TTC549 (cell line): ENCODE measurements around the gene NPAS2.

Experiments used
- FAIRE-seq: peaks from 2 replicates; lab custom pipeline; 2012; peaks lifted over from hg19 to GRCh38; lab: Jason Lieb, UNC

NPAS2 gene

GRCh38 chr2:100887039-100887578, 67.2 kb downstream of the NPAS2 start:
- no peak for FAIRE-seq

- FAIRE-seq, result no peak
Observed at GRCh38 chr2:100887713-100888495, 68.0 kb downstream of the NPAS2 start.

GRCh38 chr2:100888601-100889000, 68.7 kb downstream of the NPAS2 start:
- no peak for FAIRE-seq

GRCh38 chr2:100889286-100889685, 69.3 kb downstream of the NPAS2 start:
- FAIRE-seq, result no peak

GRCh38 chr2:100891906-100892642, 72.1 kb downstream of the NPAS2 start:
- FAIRE-seq, result no peak

GRCh38 chr2:100893392-100894104, 73.6 kb downstream of the NPAS2 start:
- FAIRE-seq, result no peak

GRCh38 chr2:100894105-100894795, 74.3 kb downstream of the NPAS2 start:
- FAIRE-seq, result no peak

DNA sequence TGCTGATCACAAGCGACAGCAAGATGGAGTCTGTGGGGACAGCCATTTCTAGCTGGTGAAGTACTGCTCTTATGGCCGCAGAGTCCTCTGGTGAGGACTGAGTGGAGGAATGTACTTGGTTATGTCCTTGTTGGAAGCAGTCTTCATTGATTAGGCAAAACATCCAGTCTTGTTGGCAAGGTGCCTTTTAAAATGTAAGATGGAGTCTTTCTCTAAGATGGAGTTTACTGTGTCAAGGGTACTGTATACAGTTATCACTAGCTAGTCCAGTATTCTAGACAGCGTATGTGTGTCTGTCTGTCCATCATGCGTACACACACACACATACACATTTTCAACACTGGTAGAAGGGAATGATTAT, 74.8 kb downstream of the NPAS2 start:
- no peak for FAIRE-seq

DNA sequence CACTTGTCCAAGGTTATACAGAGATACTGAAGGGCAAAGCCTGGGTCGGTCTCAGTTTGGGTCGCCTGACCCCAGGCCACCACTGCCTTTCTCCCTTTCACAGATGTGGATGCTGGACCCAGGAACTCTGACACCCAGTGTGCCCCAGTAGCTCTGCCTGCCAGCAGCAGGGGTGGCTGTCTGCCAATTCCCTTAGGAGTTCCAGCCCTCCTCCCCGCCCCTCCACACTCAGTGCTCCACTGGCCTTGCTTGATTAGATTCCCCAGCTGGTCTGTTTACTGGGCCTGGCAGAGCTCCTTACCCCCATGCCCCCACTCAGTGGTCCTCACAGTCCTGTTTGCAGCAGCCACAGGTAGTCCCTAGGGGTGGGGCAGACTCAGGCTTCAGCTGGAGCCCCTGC, 75.5 kb downstream of the NPAS2 start:
- FAIRE-seq, result no peak

DNA sequence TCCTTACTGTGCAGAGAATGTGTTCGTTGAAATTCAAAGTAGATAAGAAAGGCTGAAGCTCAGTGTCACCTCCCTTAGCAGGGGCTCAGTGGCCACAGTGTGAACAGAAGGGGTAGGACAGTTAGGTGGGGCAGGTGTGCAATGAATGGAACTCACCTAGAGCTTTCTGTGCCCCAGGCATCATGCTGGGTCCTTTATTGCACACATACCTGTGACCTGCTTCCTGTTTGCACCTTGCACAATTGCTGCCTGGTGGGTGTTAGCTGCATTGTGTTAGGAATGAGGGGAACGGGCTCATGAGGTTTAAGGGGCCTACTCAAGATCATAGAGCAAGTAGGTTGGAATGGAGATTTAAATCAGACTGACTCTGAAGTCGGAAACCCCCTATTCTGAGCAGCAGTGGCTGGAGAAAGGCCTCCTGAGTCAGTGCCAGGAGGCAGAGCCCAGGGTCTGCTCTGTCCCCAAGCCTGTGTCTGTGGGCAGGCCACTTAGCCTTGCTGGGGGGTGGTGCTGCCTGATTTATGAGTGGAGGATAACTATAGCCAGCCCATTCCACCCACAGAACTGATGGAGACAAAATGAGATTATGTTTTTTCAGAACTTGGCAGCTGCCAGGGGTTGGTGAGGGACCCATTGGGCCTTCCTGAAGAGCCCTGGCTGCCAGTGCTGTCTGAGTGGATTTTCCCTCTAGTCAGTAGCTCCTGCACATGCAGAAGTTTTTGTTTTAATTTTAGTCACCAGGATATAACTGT, 76.2 kb downstream of the NPAS2 start:
- FAIRE-seq, result no peak

GRCh38 chr2:100898035-100898665, 78.2 kb downstream of the NPAS2 start:
- no peak for FAIRE-seq

DNA sequence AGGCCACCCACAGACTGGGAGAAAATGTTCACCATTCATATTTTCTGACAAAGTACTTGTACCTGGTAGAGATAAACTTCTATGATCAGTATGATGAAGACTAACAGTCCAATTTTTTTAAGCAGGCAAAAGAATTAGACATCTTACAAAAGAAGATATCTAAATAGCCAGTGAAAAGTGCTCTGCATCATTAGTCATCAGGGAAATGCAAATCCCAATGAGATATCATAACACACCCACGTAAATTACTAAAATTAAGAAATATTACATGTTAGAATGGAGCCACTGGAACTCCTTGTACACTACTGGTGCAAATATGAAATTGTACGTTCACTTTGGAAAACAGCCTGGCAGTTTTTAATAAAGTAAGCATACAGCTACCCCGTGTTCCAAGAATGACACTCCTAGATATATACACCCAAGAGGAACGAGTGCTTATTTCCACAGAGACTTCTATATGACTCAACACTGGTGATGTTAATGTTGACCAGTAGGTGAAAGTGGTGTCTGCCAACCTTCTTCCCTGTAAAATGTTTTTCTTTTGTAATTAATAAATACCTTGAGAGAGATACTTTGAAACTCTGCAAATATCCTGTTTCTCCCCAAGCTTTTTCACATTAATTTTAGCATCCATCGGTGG, 80.3 kb downstream of the NPAS2 start:
- no peak for FAIRE-seq

GRCh38 chr2:100902817-100903405, 83.0 kb downstream of the NPAS2 start:
- no peak for FAIRE-seq

- no peak for FAIRE-seq
Observed at GRCh38 chr2:100903534-100904258, 83.8 kb downstream of the NPAS2 start.

- no peak for FAIRE-seq
Observed at GRCh38 chr2:100905132-100905805, 85.3 kb downstream of the NPAS2 start.

GRCh38 chr2:100906131-100906530, 86.2 kb downstream of the NPAS2 start:
- no peak for FAIRE-seq

GRCh38 chr2:100906679-100907078, 86.7 kb downstream of the NPAS2 start:
- no peak for FAIRE-seq

- FAIRE-seq, result no peak
Observed at GRCh38 chr2:100907832-100908231, 87.9 kb downstream of the NPAS2 start.

GRCh38 chr2:100909534-100910081, 89.7 kb downstream of the NPAS2 start:
- no peak for FAIRE-seq
